Mesendoderm (in vitro differentiated cells): ENCODE data around the gene SMYD3.

Experiments used
- DNase-seq: peaks from one replicate; pipeline ENCODE4 v3.0.0; 2013
- H2AK5ac ChIP-seq: 2 replicates; pipeline ENCODE4 v1.6.1; 2013; ENCODE audit warnings: low read length, inconsistent platforms
- H2BK120ac ChIP-seq: 2 replicates; pipeline ENCODE4 v1.6.1; 2013; ENCODE audit warnings: low read depth, mild to moderate bottlenecking, low read length, moderate library complexity, mixed read lengths
- H2BK15ac ChIP-seq: replicated peaks from 2 replicates; pipeline ENCODE4 v1.6.1; 2013; ENCODE audit warnings: low read depth, mild to moderate bottlenecking, moderate library complexity
- H2BK5ac ChIP-seq: 2 replicates; pipeline ENCODE4 v1.6.1; 2013; ENCODE audit warnings: low read length, inconsistent platforms
- H3K18ac ChIP-seq: 2 replicates; pipeline ENCODE4 v1.6.1; 2013; ENCODE audit warnings: mild to moderate bottlenecking, low read length, mixed read lengths
- H3K23ac ChIP-seq: one replicate; pipeline ENCODE4 v1.6.1; 2013; ENCODE audit warnings: low read length
- H3K27ac ChIP-seq: 2 replicates; pipeline ENCODE4 v1.5.1; 2013; ENCODE audit warnings: low read depth, mild to moderate bottlenecking, inconsistent platforms, low read length, moderate library complexity
- H3K27me3 ChIP-seq: 2 replicates; pipeline ENCODE4 v1.6.1; 2013; ENCODE audit warnings: low read length, control low read depth, mild to moderate bottlenecking, inconsistent platforms; ENCODE audit not compliant: insufficient read depth, poor library complexity
- H3K36me3 ChIP-seq: 2 replicates; pipeline ENCODE4 v1.6.1; 2013; ENCODE audit warnings: low read length, inconsistent platforms; ENCODE audit not compliant: control insufficient read depth, insufficient read depth
- H3K4ac ChIP-seq: one replicate; pipeline ENCODE4 v1.6.1; 2013; ENCODE audit warnings: low read depth, mild to moderate bottlenecking, low read length, moderate library complexity
- H3K4me1 ChIP-seq: 2 replicates; pipeline ENCODE4 v1.6.1; 2013; ENCODE audit warnings: low read depth, low read length, inconsistent platforms; ENCODE audit not compliant: control insufficient read depth
- H3K4me2 ChIP-seq: 2 replicates; pipeline ENCODE4 v1.6.1; 2013; ENCODE audit warnings: low read length
- H3K4me3 ChIP-seq: 2 replicates; pipeline ENCODE4 v1.5.1; 2013; ENCODE audit warnings: mild to moderate bottlenecking, low read length
- H3K56ac ChIP-seq: one replicate; pipeline ENCODE4 v1.6.1; 2013; ENCODE audit warnings: low read length
- H3K79me1 ChIP-seq: 2 replicates; pipeline ENCODE4 v1.6.1; 2013; ENCODE audit warnings: low read length, inconsistent platforms
- H3K79me2 ChIP-seq: 2 replicates; pipeline ENCODE4 v1.6.1; 2013; ENCODE audit warnings: mild to moderate bottlenecking, low read length; ENCODE audit not compliant: control insufficient read depth, insufficient read depth
- H3K9ac ChIP-seq: 2 replicates; pipeline ENCODE4 v1.6.1; 2013; ENCODE audit warnings: low read length, inconsistent platforms
- H4K5ac ChIP-seq: one replicate; pipeline ENCODE4 v1.6.1; 2013; ENCODE audit warnings: low read length
- H4K8ac ChIP-seq: one replicate; pipeline ENCODE4 v1.6.1; 2013; ENCODE audit warnings: low read depth, mild to moderate bottlenecking, control low read depth, low read length, moderate library complexity
- WGBS: extraction: QIAGEN DNeasy Blood & Tissue Kit; methylation state at CpG from one replicate; pipeline ENCODE4 v1.1.7; 2013; ENCODE audit warnings: low lambda C conversion rate, missing lambda C conversion rate; ENCODE audit not compliant: insufficient coverage; ENCODE audit errors: extremely low coverage; 5-methylcytosine and 5-hydroxymethylcytosine counted together

SMYD3 gene

DNA sequence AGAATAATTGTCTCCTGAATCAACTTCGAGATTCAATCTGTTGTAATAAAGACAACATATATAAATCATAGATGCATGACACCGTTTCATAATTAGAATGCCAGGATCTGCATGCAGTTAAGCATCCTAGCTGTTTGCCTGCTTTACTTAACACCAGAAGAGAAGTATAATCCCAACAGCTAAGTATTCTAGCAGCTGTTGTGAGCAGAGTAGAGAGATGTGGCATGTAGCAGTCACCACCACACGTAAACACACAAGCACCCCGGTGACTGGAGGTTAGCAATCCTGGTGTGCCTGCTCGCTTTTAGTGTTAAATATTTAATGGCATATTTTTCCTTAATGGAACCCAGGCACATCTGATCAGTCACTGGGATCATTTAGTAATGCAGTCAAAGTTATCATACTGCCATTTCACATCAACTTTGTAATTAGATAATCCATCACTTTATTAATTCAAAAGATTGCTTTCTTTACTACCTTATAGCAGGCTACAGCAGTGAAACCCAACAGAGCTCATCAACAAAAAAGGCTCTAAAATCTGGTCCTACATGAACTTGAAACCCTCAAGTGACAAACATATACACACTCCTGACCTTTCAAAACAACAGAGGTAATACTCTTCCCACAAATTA lies 187.9 kb downstream of the SMYD3 start:
- Histone ChIP-seq H4K5ac (no peak overlapping the region), H3K36me3 (no peaks in the 10 kb centered on the region), H3K23ac (no peak overlapping the region), H3K79me2 (no peaks in the 10 kb centered on the region), H3K56ac (no peak overlapping the region), H2BK120ac (no peak overlapping the region), H3K27me3 (no peaks in the 10 kb centered on the region), H2AK5ac (no peak overlapping the region), H3K9ac (no peak overlapping the region), H2BK5ac (no peak overlapping the region), H2BK15ac (no peak overlapping the region), H3K27ac (no peak overlapping the region), H3K4me1 (peaks cover 6% of the 10 kb centered on the region), H3K4me2 (no peak overlapping the region), H3K4ac (no peak overlapping the region), H3K18ac (no peak overlapping the region), H3K4me3 (no peak overlapping the region), H4K8ac (no peak overlapping the region), H3K79me1 (no peaks in the 10 kb centered on the region)
- no CpG with 5 or more reads among the region's 5 CpGs for WGBS
- no peak for DNase-seq

DNA sequence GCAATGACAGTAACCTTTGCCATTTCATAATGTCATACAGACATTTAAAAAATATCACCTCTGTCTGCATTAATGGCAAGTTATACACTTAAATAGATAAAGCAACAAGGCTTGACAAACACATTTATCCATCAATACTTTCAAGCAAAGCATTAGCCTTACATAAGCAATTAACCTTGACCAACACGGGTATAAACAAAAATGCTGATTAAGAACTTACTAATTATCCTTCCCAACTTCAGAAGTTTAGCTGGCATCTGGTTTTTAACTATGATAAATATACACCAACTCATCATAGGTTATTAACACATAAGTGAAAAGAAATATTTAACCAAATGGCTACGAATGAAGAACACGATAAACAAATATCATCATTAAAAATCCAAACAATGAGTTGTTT lies 188.5 kb downstream of the SMYD3 start:
- Histone ChIP-seq H3K23ac (no peak overlapping the region), H3K18ac (no peak overlapping the region), H3K56ac (no peak overlapping the region), H3K4me2 (no peak overlapping the region), H3K27ac (no peak overlapping the region), H3K27me3 (no peaks in the 10 kb centered on the region), H3K4me1 (peaks cover 6% of the 10 kb centered on the region), H3K4me3 (no peak overlapping the region), H2BK120ac (no peak overlapping the region), H3K4ac (no peak overlapping the region), H3K79me1 (no peaks in the 10 kb centered on the region), H3K36me3 (no peaks in the 10 kb centered on the region), H4K5ac (no peak overlapping the region), H3K79me2 (no peaks in the 10 kb centered on the region), H4K8ac (no peak overlapping the region), H2BK15ac (no peak overlapping the region), H2BK5ac (no peak overlapping the region), H3K9ac (no peak overlapping the region), H2AK5ac (no peak overlapping the region)
- WGBS = no CpG with 5 or more reads among the region's 3 CpGs
- no peak for DNase-seq

DNA sequence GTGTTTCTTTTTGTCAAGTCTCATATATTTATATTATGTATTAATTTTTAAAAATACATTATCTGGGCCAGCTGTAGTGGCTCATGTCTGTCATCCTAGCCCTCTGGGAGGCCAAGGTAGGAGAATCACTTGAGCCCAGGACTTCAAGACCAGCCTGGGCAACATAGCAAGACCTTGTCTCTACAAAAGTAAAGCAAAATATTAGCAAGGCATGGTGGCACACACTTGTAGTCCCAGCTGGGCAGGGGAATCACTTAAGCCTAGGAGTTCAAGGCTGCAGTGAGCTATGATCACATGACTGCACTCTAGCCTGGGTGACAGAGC lies 189.1 kb downstream of the SMYD3 start:
- Histone ChIP-seq H3K9ac (no peak overlapping the region), H3K23ac (no peak overlapping the region), H2BK15ac (no peak overlapping the region), H4K8ac (no peak overlapping the region), H3K79me1 (no peaks in the 10 kb centered on the region), H3K4ac (no peak overlapping the region), H3K36me3 (no peaks in the 10 kb centered on the region), H2AK5ac (no peak overlapping the region), H3K4me3 (no peak overlapping the region), H3K4me2 (no peak overlapping the region), H3K27ac (no peak overlapping the region), H2BK5ac (no peak overlapping the region), H4K5ac (no peak overlapping the region), H3K4me1 (peaks cover 3% of the 10 kb centered on the region), H3K79me2 (no peaks in the 10 kb centered on the region), H3K18ac (no peak overlapping the region), H3K27me3 (no peaks in the 10 kb centered on the region), H3K56ac (no peak overlapping the region), H2BK120ac (no peak overlapping the region)
- DNase-seq = no peak

DNA sequence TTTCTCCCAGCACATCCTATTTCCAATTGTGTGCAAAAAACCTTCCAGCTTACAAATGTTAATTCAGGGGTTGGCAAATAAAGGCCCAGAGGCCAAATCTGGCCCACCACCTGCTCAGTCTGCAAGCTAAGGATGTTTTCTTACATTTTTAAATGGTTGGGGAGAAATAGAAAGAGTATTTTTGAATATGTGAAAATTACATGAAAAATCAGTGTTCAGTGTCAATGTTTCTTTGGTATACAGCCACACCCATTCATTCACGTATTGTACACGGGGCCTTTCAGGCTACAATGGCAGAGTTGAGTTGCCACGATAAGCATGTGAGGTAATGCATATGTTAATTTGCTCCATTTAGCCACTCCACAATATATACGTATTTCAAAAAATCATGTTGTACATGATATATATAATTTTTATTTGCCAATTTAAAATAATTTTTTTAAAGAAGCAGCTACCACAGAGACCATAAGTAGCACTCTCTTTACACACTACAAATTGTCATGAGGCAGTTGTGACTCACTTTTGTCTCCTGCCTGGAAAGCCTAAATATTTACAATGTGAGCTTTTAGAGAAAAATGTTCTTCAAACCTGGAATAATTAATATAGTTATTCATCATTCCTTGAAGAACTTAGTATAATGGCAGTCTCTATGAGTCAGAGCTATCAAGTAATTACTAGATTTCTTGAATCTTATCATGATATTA lies 189.6 kb downstream of the SMYD3 start:
- H2BK5ac ChIP-seq = no peak overlapping the region
- H3K79me1 ChIP-seq = no peaks in the 10 kb centered on the region
- no peak overlapping the region for H3K23ac ChIP-seq
- no peak overlapping the region for H2AK5ac ChIP-seq
- no CpG with 5 or more reads among the region's 4 CpGs for WGBS
- H3K79me2 ChIP-seq = no peaks in the 10 kb centered on the region
- no peak overlapping the region for H3K4ac ChIP-seq
- H3K56ac ChIP-seq = no peak overlapping the region
- no peaks in the 10 kb centered on the region for H3K4me1 ChIP-seq
- no peak overlapping the region for H3K4me3 ChIP-seq
- H3K9ac ChIP-seq = no peak overlapping the region
- H3K36me3 ChIP-seq = no peaks in the 10 kb centered on the region
- DNase-seq = peak; percentile 50
- no peak overlapping the region for H2BK120ac ChIP-seq
- no peak overlapping the region for H3K27ac ChIP-seq
- no peaks in the 10 kb centered on the region for H3K27me3 ChIP-seq
- H2BK15ac ChIP-seq = no peak overlapping the region
- no peak overlapping the region for H4K8ac ChIP-seq
- H3K4me2 ChIP-seq = no peak overlapping the region
- no peak overlapping the region for H4K5ac ChIP-seq
- no peak overlapping the region for H3K18ac ChIP-seq

DNA sequence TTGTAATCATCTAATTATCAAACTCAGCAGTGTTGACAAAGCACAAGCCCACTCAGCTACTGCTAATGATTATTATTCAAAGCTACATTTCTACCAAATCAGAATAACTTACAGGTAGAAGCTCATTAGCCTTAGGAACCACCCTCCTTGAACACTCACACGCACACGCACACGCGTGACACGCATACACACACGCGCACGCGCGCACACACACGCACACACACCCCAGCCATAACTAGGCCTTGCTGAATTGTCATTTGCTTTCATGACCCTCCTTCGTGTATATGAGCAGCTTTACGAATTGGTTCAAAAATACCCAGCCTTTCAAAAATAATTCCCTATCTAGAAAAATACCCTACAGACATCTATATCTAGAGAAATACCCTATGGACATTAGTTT lies 195.6 kb downstream of the SMYD3 start:
- H3K79me2 ChIP-seq = no peaks in the 10 kb centered on the region
- no peak overlapping the region for H2AK5ac ChIP-seq
- no peak overlapping the region for H3K56ac ChIP-seq
- H3K4me1 ChIP-seq = no peaks in the 10 kb centered on the region
- H3K9ac ChIP-seq = no peak overlapping the region
- H3K4ac ChIP-seq = no peak overlapping the region
- H3K4me2 ChIP-seq = no peak overlapping the region
- no peak overlapping the region for H4K8ac ChIP-seq
- H3K4me3 ChIP-seq = no peak overlapping the region
- H3K23ac ChIP-seq = no peak overlapping the region
- no peak overlapping the region for H3K18ac ChIP-seq
- no peak overlapping the region for H2BK15ac ChIP-seq
- WGBS = no CpG with 5 or more reads among the region's 13 CpGs
- H4K5ac ChIP-seq = peak overlapping the region; percentile 29
- no peaks in the 10 kb centered on the region for H3K27me3 ChIP-seq
- H2BK5ac ChIP-seq = no peak overlapping the region
- H3K27ac ChIP-seq = no peak overlapping the region
- no peak overlapping the region for H2BK120ac ChIP-seq
- no peak for DNase-seq
- H3K36me3 ChIP-seq = no peaks in the 10 kb centered on the region
- H3K79me1 ChIP-seq = no peaks in the 10 kb centered on the region
